ENCODE results near the gene PTPRCAP.
A peak's percentile ranks its signal among the peaks of the same experiment; 100 is the strongest.
"Not testable (repeated sequence)": the region's sequence is repeated elsewhere in the genome, so short reads cannot be mapped to it uniquely, and the experiment has no call there.

PTPRCAP gene

DNA sequence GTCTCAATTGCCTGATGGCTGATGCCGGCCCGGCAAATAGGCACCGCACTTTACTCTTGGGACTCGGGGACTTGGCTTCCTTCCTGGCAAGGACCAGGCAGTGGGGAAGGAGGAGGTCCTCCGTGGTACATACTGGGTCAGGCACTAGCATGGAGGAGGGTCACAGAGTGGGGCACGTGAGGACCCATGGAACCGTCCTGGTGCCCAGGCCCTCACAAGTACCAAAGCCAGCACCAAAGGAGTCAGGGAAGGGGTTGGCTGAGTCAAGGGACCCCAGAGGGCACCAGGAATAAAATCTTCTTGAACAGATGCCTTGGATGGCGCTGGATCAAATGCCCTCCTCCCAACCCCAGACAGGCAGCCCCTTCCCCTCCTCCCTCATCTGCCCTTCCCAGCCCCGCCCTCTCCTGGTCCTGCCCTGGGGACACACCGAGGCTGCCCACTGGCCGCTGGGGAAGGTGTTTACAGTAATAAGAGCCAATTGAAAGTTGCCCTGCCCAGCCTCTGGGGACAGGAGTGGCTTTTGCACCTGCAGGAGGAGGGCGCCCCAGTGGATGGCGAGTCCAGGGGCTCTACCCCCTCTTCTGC is 27.6 kb downstream of the PTPRCAP start:
- no peak for DNase-seq (ENCODE audit: low read depth, low spot score)

DNA sequence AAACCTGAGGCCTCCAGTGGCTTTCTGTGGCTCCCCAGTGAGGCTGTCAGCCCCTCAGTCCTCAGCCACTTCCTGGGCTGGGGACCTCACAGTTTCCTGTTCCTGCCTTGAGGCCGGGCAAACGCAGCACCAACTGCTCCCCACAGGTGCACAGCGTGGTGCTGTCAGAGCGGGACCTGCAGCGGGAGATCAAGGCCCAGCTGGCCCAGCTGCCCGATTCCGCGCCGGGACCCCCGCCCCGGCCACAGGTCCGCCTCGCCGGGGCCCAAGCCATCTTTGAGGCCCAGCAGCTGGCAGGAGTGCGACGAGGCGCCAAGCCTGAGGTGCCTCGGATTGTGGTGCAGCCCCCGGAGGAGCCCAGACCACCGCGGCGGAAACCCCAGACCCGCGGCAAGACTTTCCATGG is 28.2 kb downstream of the PTPRCAP start:
- DNase-seq (ENCODE audit: low read depth, low spot score), result peak; percentile 51

DNA sequence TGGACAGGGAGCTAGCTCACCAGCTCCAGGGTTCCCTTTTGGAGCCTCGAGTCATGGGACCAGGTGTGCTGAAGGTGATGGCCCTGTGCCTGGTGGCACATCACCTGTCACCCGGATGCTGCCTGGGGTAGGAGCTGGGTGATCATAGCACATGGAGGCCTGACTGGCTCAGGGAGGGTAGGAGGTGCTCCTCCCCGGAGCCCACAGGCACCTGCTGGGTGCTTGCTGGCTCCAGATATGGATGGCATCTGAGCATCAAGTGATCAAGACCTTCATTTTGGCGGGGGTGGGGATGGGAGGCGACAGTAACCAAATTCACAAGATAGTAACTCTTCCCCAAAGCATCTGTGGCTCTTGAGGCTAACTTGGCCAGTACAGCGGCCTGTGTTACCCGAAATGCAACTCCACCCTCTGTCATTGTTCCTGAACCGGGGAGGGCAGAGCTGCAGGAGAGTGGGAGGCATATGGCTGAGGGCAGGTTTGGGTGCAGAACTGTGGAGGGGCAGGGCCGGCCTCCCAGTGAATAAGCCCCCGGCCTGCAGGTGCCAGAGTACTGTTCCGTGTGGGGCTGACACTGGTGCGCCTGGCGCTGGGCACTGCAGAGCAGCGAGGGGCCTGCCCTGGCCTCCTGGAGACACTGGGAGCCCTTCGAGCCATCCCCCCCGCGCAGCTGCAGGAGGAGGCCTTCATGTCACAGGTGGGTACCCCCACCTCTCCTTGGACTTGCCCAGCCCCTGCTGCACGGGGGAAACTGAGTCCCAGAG is 28.9 kb downstream of the PTPRCAP start:
- DNase-seq (ENCODE audit: low read depth, low spot score), result no peak

DNA sequence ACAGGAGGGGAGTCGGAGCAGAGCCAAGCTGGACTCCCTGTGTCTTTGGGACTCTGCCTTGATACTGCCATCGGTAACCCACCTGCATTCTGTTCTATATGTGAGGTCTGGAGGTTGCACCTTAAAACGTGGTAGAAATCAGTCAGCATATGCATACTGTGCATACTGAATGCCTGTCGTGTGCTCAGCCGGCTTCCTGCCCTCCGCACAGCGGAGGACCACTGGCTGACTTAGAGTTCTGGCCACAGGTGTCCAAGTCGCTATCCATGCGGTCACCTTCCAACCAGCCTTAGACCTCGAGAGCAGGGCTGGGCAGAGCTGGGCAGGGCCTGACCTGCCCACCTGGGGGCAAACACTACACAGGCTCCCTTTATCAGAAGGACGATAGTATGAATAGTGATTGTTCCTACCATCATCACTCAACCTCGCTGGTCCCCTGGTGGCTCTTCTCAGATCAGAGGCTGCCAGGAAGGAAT is 29.8 kb downstream of the PTPRCAP start:
- no peak for DNase-seq (ENCODE audit: low read depth, low spot score)

DNA sequence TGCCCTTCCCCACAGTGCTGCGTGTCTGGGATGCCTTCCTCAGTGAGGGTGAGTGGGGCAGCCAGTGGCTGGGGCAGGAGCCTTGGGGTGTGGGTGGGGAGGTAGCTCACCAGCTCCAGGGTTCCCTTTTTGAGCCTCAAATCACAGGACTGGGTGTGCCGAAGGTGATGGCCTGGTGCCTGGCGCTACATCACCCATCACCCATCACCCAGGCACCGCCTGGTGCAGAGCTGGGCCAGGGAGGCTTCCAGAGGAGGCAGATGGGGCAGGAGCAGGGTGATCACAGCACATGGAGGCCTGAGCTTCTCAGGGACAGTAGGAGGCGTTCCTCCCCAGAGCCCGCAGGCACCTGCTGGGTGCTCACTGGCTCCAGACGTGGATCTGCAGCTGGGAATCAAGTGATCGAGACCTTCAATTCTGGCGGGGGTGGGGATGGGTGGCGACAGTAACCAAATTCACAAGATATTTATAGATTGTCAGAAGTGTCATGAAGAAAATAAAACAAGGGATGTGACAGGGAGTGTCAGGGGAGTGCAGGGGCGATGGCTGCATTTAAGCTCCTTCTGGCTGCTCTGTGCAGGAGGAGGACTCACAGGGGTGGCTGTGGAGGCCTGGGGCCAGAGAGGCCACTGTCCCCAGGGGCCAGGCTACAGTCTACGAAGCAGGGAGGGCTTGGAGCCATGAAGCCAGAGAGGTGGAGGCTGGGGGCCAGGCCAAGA is 30.4 kb downstream of the PTPRCAP start:
- no peak for DNase-seq (ENCODE audit: low read depth, low spot score)

DNA sequence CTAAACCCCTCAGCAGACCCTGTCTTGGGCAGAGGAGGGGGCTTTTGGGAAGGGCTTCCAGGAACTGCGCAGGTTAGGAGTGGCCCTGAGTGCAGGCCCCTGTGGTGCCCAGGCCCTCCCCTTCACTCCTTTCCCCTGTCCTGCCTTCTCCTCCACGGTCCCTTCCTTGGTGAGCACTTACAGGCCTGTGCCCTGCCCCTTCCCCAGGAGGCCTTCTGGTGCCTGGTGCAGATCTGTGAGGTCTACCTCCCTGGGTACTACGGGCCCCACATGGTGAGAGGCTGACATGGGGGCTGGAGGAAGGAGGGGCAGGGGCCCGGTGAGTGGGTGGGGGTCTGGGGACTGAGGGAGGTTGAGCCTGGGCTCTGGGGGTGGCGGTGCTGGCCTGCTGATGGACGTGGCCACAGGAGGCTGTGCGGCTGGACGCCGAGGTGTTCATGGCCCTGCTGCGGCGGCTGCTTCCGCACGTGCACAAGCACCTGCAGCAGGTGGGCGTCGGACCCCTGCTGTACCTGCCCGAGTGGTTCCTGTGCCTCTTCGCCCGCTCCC is 31.0 kb downstream of the PTPRCAP start:
- no peak for DNase-seq (ENCODE audit: low read depth, low spot score)

DNA sequence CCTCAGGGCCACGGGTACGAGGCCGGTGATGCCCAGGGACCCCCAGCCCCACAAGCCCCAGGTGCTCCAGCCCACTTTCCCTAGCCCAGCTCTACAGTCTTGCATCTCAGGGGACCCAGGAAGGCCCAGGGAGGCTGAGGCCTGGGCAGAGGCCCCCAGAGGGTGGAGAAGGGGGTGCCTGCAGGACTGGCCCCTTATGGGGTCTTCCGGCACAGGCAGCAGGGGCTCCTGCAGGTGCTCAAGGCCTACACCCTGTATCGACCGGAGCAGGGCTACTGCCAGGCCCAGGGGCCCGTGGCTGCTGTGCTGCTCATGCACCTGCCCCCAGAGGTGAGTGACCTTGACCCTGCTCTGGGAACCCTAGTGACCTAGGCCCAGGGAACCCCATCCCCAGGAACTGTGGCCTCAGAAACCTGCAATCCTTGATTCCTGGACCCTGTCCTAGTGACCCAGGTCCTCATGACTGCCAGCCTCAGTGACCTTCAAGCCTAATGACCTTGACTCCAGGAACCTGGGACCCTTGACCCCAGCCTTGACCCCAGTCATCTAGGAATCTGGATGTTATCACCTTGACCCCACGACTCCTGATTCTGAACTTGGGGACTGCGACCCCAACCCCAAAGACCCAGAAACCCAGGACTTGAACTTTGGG is 31.7 kb downstream of the PTPRCAP start:
- no peak for DNase-seq (ENCODE audit: low read depth, low spot score)

DNA sequence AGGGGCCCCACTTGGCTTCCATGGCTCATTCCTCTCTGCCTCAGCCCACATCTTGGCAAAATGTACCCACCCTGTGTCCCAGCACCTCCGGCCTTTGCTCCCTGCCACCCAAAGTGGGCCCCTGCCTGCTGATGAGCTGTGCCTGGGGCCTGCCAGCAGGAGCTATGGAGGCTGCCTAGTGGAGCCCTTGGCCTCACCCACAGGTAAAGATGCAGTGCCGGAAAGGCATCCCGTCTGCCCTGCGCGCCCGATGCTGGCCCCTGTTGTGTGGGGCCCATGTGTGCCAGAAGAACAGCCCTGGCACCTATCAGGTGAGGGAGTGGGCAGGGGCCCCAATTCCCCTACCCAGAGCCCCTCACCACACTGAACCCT is 32.3 kb downstream of the PTPRCAP start:
- DNase-seq (ENCODE audit: low read depth, low spot score), result no peak

DNA sequence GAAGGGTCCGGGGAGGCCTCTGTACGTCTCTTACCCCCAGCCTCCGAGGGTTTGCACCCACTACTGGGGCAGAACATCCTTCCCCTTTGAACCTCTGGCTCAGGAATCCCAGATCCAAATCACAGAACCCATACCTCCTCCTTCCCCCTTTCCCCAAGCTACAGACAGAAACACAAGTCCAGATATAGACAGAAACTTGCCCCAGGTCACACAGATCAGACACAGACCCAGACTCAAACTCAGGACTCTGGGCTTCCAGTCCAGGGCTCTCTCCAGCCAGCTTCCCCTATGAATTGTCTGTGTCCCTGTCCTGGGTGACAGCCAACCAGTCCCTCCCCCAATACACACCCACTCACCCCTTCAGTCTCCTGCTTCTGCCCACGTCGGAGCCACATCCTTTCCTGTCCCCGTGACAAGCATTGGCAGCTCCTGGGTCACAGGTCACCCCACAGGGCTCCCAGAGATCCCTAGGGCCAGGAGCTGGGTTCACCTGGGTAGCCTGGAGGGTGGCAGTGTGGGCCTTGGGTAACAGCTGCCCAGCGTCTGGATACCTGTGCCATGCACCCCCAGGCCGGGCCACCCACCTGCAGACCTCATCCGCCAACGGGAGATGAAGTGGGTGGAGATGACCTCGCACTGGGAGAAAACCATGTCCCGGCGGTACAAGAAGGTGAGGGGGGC is 32.8 kb downstream of the PTPRCAP start:
- no peak for DNase-seq (ENCODE audit: low read depth, low spot score)

DNA sequence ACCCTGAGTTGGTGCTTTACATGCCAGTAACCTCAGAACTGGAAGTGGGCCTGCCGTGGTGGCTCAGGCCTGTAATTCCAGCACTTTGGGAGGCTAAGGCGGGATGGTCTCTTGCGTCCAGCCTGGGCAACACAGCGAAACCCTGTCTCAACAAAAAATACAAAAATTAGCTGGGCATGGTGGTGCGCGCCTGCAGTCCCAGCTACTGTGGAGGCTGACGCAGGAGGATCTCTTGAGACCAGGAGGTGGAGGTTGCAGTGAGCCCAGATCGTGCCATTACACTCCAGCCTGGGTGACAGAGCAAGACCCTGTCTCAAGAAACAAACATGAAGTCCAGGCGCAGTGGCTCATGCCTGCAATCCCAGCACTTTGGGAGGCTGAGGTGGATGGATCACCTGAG is 34.4 kb downstream of the PTPRCAP start:
- not testable (repeated sequence) for DNase-seq (ENCODE audit: low read depth, low spot score)

DNA sequence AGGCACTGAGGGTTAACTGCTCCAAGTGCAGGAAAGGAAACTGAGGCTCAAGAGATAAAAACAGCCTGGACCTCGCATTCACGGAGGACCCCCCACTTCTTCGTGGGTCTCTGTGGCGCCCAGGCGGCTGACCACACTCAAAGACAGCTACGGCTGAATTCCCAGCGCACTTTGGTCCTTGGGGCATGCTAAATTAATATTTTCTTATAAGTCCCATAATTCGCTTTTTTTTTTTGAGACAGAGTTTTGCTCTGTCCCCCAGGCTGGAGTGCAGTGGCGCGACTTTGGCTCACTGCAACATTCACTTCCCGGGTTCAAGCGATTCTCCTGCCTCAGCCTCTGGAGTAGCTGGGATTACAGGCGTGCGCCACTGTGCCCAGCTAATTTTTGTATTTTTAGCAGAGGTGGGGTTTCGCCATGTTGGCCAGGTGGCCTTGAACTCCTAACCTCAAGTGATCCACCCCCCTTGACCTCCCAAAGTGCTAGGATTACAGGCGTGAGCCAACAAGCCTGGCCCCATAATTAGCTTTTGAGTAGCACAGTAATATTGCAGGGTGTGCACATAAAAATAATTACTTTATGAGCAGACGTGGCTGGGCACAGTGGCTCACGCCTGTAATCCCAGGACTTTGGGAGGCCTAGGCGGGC is 35.2 kb downstream of the PTPRCAP start:
- DNase-seq (ENCODE audit: low read depth, low spot score), result not testable (repeated sequence)

DNA sequence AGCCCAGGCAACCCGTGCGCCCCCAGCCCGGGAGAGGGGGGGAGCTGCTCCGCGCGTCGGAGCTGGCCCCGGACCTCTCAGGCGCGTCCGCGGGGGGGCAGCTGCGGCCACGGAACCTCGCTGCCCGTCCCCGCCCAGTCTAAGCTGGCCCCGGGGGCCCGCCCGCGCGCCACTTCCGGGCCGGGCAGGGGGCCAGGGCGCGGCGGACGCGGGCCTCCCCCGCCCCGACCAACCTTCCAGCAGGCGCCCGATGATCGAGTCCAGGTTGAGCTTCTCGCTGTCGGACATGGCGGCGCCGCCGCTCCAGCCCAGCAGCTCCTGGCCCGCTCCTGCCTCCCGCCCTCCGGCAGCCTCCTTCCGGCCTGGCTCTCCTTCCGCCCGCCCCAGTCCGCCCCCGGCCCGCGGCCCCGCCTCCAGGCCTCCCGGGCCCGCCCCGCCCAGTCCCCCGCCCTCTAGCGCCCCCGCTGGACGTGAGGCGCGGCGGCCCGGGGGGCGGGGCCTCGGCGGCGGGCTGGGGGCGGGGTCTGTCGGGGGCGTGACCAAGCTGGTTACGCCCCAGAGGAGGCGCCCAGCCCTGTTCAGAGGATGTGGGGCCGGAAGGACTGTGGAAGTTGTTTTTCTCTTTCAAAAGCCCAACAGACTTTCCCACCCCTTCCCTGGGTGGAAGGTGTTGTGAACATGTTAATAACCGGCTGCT is 35.8 kb downstream of the PTPRCAP start, which contains the start of gene PPP1CA:
TSS of gene PPP1CA (minus strand) at position 364 of the 697 bp plus-strand sequence. CDS start at position 288, 76 bp downstream.
- peak; percentile 81 for DNase-seq (ENCODE audit: low read depth, low spot score)

DNA sequence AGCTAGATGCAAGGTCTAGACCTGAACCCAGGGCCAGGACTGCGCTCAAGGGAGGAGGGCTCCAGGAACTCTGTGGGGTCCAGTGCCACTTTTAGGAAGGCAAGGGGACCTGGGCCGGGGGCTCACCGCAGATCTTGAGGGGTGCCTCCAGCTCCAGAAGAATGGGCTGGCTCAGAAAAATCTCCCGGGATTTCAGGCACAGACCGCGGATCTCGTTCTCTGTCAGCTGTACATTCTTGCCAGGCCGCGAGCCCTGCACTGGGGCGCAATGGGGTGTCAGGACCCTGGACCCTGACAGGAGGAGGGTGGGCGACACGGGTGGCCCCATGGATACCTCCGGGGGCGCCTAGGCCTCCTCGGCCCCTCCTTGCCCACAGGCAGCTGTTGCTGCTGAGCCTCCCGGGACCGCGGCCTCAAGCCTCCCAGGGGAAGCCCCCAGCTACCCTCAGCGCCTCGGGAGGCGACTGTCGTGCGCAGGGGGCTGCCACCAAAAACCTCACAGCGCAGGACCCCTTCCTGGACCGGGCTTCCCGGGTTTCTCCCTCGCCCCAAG is 36.5 kb downstream of the PTPRCAP start:
- DNase-seq (ENCODE audit: low read depth, low spot score), result no peak

DNA sequence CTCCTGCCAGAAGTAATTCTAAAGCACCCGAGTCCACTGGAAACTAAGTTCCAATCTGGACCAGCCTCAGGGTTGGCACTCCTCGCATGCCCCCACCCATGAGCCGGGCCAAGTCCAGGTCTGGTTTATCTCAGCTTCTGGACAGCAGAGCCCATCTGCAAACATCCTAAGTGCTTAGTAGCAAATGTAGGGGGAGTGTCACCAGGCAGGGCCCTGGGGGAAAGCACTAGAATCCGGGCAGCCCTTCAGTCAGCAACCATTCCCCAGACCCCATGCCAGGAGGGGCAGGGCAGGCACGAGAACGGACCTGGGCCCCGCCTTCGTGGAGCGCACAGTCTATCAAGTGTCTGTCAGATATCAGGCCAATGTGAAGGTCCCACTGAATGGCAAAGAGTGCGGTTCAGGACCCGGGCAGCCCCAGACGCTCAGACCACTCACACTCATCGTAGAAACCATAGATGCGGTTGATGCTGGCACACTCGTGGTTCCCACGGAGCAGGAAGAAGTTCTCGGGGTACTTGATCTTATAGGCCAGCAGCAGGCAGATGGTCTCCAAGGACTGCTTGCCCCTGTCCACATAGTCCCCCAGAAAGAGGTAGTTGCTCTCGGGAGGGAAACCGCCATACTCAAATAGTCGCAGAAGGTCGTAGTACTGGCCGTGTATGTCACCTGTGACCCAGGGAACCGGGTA is 37.1 kb downstream of the PTPRCAP start:
- no peak for DNase-seq (ENCODE audit: low read depth, low spot score)

DNA sequence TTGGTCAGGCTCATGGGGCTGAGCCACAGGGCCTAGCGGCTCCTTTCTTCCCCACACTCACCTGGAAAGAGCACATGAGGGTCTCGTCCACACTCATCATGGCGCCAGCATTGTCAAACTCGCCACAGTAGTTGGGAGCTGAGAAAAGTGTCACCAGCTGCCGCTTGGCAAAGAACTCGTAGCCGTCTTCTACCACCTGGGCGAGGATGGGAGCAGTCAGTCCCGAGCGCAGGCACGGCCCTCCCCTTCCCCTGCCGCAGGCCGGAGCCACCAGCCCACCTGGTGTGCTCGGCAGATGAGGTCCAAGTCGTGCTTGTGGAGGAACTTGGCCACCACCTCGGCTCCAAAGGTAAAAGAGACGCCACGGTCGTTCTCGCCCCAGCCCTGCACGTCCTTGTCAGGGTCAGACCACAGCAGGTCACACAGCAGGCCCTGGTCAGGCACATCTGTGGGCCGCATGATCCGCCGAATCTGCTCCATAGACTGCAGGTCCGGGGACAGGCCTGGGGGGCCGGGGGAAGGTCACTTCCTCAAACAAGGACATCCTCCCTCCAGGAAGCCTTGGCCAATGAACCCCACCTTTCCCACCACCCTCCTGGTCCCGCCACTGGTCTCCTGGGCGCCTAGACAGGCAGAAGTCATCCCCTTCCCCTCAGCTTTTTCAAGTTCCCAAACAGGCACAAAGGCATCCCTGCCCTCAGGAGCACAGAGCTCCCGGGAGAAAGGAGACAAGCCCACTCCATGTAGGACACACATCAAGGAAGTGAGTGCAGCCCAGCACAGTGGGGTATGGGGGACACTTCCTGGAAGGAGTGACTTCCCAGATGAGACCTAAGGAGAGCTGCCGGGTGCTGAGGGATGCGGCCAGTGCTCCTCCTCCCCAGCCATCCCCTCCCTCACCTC is 38.6 kb downstream of the PTPRCAP start:
- DNase-seq (ENCODE audit: low read depth, low spot score), result no peak

DNA sequence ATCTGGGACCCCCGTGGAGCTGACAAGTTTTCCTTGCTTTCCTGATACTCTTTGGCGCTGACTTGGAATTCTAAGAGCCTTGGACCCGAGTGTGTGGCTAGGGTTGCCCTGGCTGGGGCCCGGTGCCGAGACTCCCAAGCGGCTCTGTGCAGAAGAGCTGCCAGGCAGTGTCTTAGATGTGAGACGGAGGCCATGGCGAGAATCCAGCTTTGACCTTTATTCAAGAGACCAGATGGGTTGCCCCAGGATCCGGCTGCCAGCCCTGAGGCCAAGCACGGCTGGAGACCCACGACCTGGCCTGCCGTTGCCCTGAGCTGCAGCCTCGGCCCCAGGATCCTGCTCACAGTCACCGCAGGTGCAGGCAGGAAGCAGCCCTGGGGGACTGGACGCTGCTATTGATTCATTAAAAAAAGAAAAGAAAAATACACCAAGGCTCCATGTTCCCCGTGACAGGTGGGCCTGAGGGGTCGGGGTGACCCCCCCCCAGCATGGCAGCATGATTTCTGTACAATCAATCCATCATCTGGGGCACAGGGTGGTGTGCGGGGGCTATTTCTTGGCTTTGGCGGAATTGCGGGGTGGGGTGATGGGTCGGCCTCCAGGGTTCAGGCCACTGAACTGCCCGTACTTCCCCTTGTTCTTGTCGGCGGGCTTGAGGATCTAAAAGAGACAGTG is 39.4 kb downstream of the PTPRCAP start:
- no peak for DNase-seq (ENCODE audit: low read depth, low spot score)

DNA sequence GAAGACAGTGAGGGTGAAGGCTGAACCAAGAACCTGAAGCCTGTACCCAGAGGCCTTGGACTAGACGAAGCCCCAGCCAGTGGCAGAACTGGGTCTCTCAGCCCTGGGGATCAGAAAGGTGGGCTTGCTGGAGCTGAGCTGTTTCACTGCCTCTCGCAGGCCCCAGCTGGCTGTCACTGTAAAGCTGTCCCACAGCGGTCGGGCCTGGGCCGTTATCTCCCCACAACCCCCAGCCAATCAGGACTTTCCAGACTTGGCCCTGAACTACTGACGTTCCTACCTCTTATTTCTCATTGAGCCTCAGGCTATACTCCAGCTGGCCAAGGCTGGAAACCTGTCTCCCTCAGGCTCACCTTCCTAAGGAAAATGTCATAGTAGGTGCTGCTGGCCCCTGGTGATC is 39.9 kb downstream of the PTPRCAP start:
- no peak for DNase-seq (ENCODE audit: low read depth, low spot score)

Data from activated CD4-positive, CD25-positive, alpha-beta regulatory T cell treated with anti-CD3 and anti-CD28 coated beads, Interleukin-2, amount 50 U/mL, for 16 hours (primary cell).